Kidney epithelial cell (primary cell): ENCODE results near the gene LRRN2. TPM values are rescaled to one million over a fixed set of nuclear protein-coding genes. Genes with fewer than 3 reads are reported as not detected.
A peak's percentile ranks its signal among the peaks of the same experiment; 100 is the strongest.
"Not testable (repeated sequence)": the region's sequence is repeated elsewhere in the genome, so short reads cannot be mapped to it uniquely, and the experiment has no call there.

Experiments used
- DNase-seq: peaks from one replicate; pipeline ENCODE4 v3.0.0-alpha.2; 2010; ENCODE audit warnings: low read depth
- H3K27me3 ChIP-seq: 2 replicates; pipeline ENCODE4 v1.6.0; 2011; ENCODE audit warnings: low read length; ENCODE audit not compliant: control insufficient read depth, insufficient read depth
- H3K36me3 ChIP-seq: 2 replicates; pipeline ENCODE4 v1.5.1; 2011; ENCODE audit warnings: low read length; ENCODE audit not compliant: control insufficient read depth, insufficient read depth
- H3K4me3 ChIP-seq: 2 replicates; pipeline ENCODE4 v1.5.1; 2011; ENCODE audit warnings: low read depth, mild to moderate bottlenecking, control low read depth, low read length
- CTCF ChIP-seq: IDR thresholded peaks from 2 replicates; pipeline ENCODE4 v1.5.1; 2011; ENCODE audit warnings: mild to moderate bottlenecking, moderate library complexity, low read length, control low read depth, inconsistent platforms; ENCODE audit not compliant: insufficient read depth, poor library complexity, severe bottlenecking
- total RNA-seq: library from RNA; depleted of rRNA; stranded (reverse); fragments of >200 nt; gene quantifications from 2 replicates; pipeline ENCODE4 v1.2.3, GENCODE V29; 2015

Gene LRRN2
- total RNA-seq, 1 donor from 2014 or later = 7.6 TPM

- Histone ChIP-seq H3K4me3 (no peak overlapping the region), H3K27me3 (peaks cover 2% of the 10 kb centered on the region), H3K36me3 (peaks cover 1% of the 10 kb centered on the region)
- no peak for TF ChIP-seq CTCF
- DNase-seq = no peak
Observed at GRCh38 chr1:204574865-204575163, 110.7 kb downstream of the LRRN2 start.

- no peak for DNase-seq
Observed at GRCh38 chr1:204574016-204574864, 111.3 kb downstream of the LRRN2 start.

GRCh38 chr1:204572923-204573922 lies 112.3 kb downstream of the LRRN2 start:
- Histone ChIP-seq H3K4me3 (no peak overlapping the region), H3K36me3 (peaks cover 1% of the 10 kb centered on the region), H3K27me3 (peaks cover 2% of the 10 kb centered on the region)
- DNase-seq = peak; percentile 21
- no peak for TF ChIP-seq CTCF

More at GRCh38 chr1:204574016-204574864, 111.3 kb downstream of the LRRN2 start:
- Histone ChIP-seq H3K27me3 (peaks cover 2% of the 10 kb centered on the region), H3K4me3 (no peak overlapping the region), H3K36me3 (peaks cover 1% of the 10 kb centered on the region)
- no peak for TF ChIP-seq CTCF

- Histone ChIP-seq H3K27me3 (peaks cover 2% of the 10 kb centered on the region), H3K4me3 (no peak overlapping the region), H3K36me3 (peaks cover 1% of the 10 kb centered on the region)
- no peak for TF ChIP-seq CTCF
- DNase-seq = no peak
Observed at GRCh38 chr1:204571631-204572030, 113.9 kb downstream of the LRRN2 start.

- Histone ChIP-seq H3K27me3 (peaks cover 1% of the 10 kb centered on the region), H3K36me3 (peaks cover 1% of the 10 kb centered on the region), H3K4me3 (no peak overlapping the region)
- DNase-seq = no peak
- TF ChIP-seq CTCF = no peak
Observed at GRCh38 chr1:204571128-204571527, 114.4 kb downstream of the LRRN2 start.

GRCh38 chr1:204570021-204570420 lies 115.5 kb downstream of the LRRN2 start:
- not testable (repeated sequence) for H3K27me3 ChIP-seq, DNase-seq, H3K36me3 ChIP-seq, H3K4me3 ChIP-seq
